Measurements from ENCODE around the gene TTI1. TPM values are rescaled to one million over a fixed set of nuclear protein-coding genes. Genes with fewer than 3 reads are reported as not detected.

The TTI1 gene
- total RNA-seq, 1 experiment from 2014 or later: 37.4 TPM

DNA sequence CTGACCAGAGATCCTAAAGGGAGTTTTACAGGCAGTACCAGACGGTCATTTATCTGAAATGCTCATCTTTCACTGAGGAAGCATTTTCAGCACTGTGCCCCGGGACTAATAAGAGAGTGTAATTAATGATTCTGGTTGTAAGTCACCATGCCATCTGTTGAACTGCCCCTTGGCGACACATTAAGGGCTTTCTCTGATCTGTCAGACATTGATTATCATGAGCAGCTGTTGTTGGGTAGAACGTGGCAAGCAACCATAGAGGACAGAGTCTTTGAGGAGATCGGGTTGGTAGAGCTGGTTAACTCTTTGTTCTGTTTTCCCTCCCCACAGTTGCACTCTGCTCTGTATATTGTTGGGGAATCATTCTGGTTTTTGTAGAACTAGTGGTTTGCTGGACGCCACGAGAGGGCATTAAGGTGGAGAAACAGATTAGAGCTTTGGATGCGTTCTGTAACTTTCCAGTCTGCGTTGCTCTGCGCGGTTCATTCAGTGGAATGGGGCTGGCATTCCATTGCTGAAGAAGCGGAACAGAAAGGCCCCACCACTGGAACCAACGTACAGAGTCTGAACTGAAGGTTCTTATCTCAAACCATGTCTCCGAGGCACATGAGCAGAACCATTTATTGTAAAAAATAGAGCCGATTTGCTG, 34.6 kb upstream of the TTI1 start:
- no peak overlapping the region for H3K4me3 Mint-ChIP-seq
- no peak overlapping the region for H3K18ac ChIP-seq (ENCODE audit: insufficient read length, low read depth, low read length)

More for the DNA sequence above, 34.6 kb upstream of the TTI1 start:
- H3K9me3 Mint-ChIP-seq: no peaks in the 10 kb centered on the region
- Histone ChIP-seq H3K27ac (ENCODE audit: insufficient read length, low read depth, low read length) (no peak overlapping the region), H2BK5ac (ENCODE audit: insufficient read length, low read length) (no peak overlapping the region), H3K56ac (ENCODE audit: insufficient read length, low read depth, low read length) (no peak overlapping the region), H2BK12ac (ENCODE audit: insufficient read length, low read depth, low read length) (no peak overlapping the region), H3K79me1 (ENCODE audit: insufficient read depth, low read depth, low read length, poor library complexity, severe bottlenecking) (no peaks in the 10 kb centered on the region), H3K23me2 (ENCODE audit: insufficient read length, low read depth, low read length, poor library complexity, severe bottlenecking) (no peaks in the 10 kb centered on the region), H2BK20ac (ENCODE audit: low read depth, low read length, poor library complexity, severe bottlenecking) (no peak overlapping the region), H2BK15ac (ENCODE audit: low read depth, low read length) (no peak overlapping the region), H3K4me1 (ENCODE audit: insufficient read depth, low read length) (no peaks in the 10 kb centered on the region), H3K9ac (ENCODE audit: extremely low read depth, insufficient read length, low read length) (no peak overlapping the region), H2BK120ac (ENCODE audit: low read depth, low read length, poor library complexity, severe bottlenecking) (no peak overlapping the region), H3T11ph (ENCODE audit: low read length) (no peak overlapping the region), H4K8ac (replicated peaks; ENCODE audit: insufficient read length, low read depth, low read length) (no peak overlapping the region), H4K5ac (ENCODE audit: insufficient read length, low read depth, low read length) (no peak overlapping the region), H3K27me3 (ENCODE audit: insufficient read depth, low read length) (no peaks in the 10 kb centered on the region), H3K14ac (ENCODE audit: insufficient read depth, low read length) (no peak overlapping the region), H4K91ac (ENCODE audit: insufficient read length, low read depth, low read length) (no peak overlapping the region), H2AK5ac (ENCODE audit: insufficient read length, low read length) (no peak overlapping the region), H3K4ac (ENCODE audit: low read depth, low read length) (no peak overlapping the region), H4K20me1 (ENCODE audit: control insufficient read depth, insufficient read depth, insufficient read length) (no peaks in the 10 kb centered on the region), H3K4me2 (ENCODE audit: insufficient read depth, insufficient read length, low read length) (no peak overlapping the region), H3K9me3 (ENCODE audit: control insufficient read depth, low read depth, low read length) (no peaks in the 10 kb centered on the region), H2AFZ (ENCODE audit: low read length) (no peak overlapping the region), H3K23ac (ENCODE audit: insufficient read length, low read depth, low read length) (no peak overlapping the region), H3K79me2 (ENCODE audit: insufficient read depth, low read length) (no peaks in the 10 kb centered on the region)
- WGBS (ENCODE audit: extremely low coverage, insufficient read length, low lambda C conversion rate): no CpG with 5 or more reads among the region's 15 CpGs
- no peaks in the 10 kb centered on the region for H3K27me3 Mint-ChIP-seq (ENCODE audit: low read depth)
- peaks cover 0 to 2% of the 10 kb centered on the region in 2 experiments; a peak in 1 of 4 replicates for H3K4me1 Mint-ChIP-seq
- H3K36me3 Mint-ChIP-seq (ENCODE audit: insufficient read depth in 1 of 3, low read depth in 3 of 3): peaks cover 36 to 54% (median 42%) of the 10 kb centered on the region in 3 experiments
- H3K27ac Mint-ChIP-seq: no peak overlapping the region; a peak in 1 of 7 replicates
- TF ChIP-seq, protein P1, sequence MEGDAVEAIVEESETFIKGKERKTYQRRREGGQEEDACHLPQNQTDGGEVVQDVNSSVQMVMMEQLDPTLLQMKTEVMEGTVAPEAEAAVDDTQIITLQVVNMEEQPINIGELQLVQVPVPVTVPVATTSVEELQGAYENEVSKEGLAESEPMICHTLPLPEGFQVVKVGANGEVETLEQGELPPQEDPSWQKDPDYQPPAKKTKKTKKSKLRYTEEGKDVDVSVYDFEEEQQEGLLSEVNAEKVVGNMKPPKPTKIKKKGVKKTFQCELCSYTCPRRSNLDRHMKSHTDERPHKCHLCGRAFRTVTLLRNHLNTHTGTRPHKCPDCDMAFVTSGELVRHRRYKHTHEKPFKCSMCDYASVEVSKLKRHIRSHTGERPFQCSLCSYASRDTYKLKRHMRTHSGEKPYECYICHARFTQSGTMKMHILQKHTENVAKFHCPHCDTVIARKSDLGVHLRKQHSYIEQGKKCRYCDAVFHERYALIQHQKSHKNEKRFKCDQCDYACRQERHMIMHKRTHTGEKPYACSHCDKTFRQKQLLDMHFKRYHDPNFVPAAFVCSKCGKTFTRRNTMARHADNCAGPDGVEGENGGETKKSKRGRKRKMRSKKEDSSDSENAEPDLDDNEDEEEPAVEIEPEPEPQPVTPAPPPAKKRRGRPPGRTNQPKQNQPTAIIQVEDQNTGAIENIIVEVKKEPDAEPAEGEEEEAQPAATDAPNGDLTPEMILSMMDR (conservative IDR thresholded peaks at IDR 0.05): no peak
- no peak for DNase-seq

All from H9 (cell line).